ENCODE data around the gene FSTL5.

- no peak for TF ChIP-seq EP300 (IDR thresholded peaks at IDR 0.05)
- TF ChIP-seq CTCF (IDR thresholded peaks at IDR 0.05), result no peak
- TF ChIP-seq POLR2AphosphoS5 (IDR thresholded peaks at IDR 0.05), result no peak
- no peak for TF ChIP-seq POLR2A (IDR thresholded peaks at IDR 0.05; ENCODE audit: low read depth)
These were observed 270.2 kb downstream of the FSTL5 start for GRCh38 chr4:161893566-161893965.
